ENCODE data around the gene SAMD15.
"Not testable (repeated sequence)": the region's sequence is repeated elsewhere in the genome, so short reads cannot be mapped to it uniquely, and the experiment has no call there.

SAMD15 gene

GRCh38 chr14:77376771-77377501 lies at the start of gene SAMD15, which contains the start of gene TMED8:
Gene SAMD15 (plus strand): TSS chr14:77377379. CDS start chr14:77377419, 40 bp downstream.
Gene TMED8 (minus strand): TSS chr14:77377094. CDS start chr14:77377053, 41 bp downstream.
- H3K27me3 ChIP-seq (ENCODE audit: insufficient read depth, low read length) = no peaks in the 10 kb centered on the region
- no peaks in the 10 kb centered on the region for H3K9me3 ChIP-seq (ENCODE audit: low read length)
- H3K4me3 ChIP-seq (ENCODE audit: low read length) = peak within 1 kb of the TSS; percentile 91
- H2AFZ ChIP-seq (ENCODE audit: low read depth, low read length) = peak within 1 kb of the TSS; percentile 93
- H3K36me3 ChIP-seq (ENCODE audit: insufficient read depth, low read length) = no peaks in the 10 kb centered on the region
- H3K4me1 ChIP-seq (ENCODE audit: insufficient read depth, low read length) = peaks cover 25% of the 10 kb centered on the region

- Histone ChIP-seq H2AFZ (ENCODE audit: low read depth, low read length) (no peak overlapping the region), H3K36me3 (ENCODE audit: insufficient read depth, low read length) (no peaks in the 10 kb centered on the region), H3K4me1 (ENCODE audit: insufficient read depth, low read length) (no peaks in the 10 kb centered on the region), H3K4me3 (ENCODE audit: low read length) (no peak overlapping the region), H3K27me3 (ENCODE audit: insufficient read depth, low read length) (no peaks in the 10 kb centered on the region), H3K9me3 (ENCODE audit: low read length) (no peaks in the 10 kb centered on the region)
These were observed 47.3 kb upstream of the SAMD15 start for GRCh38 chr14:77329872-77330271.

DNA sequence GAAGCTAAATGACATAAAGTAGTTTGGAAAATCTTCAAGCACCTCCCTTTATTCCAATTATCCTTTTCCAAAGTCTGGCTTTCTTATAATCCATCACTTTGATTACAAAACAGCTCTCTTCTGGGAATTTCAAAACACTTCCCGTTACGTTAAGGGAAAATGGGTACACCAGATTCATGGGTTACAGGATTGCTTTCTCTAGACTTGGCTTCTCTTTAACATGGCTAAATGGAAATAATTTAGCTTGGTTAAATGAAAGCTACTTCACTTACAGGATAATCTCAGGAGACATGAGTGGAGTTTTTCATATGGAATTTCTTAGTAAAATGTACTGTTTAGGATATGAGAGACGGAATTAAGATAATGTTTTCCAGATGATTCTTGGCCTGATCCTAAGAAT lies 41.6 kb upstream of the SAMD15 start:
- no peaks in the 10 kb centered on the region for H3K27me3 ChIP-seq (ENCODE audit: insufficient read depth, low read length)
- H2AFZ ChIP-seq (ENCODE audit: low read depth, low read length) = no peak overlapping the region
- peaks cover 19% of the 10 kb centered on the region for H3K36me3 ChIP-seq (ENCODE audit: insufficient read depth, low read length)
- H3K4me3 ChIP-seq (ENCODE audit: low read length) = no peak overlapping the region
- no peaks in the 10 kb centered on the region for H3K4me1 ChIP-seq (ENCODE audit: insufficient read depth, low read length)
- H3K9me3 ChIP-seq (ENCODE audit: low read length) = no peaks in the 10 kb centered on the region

DNA sequence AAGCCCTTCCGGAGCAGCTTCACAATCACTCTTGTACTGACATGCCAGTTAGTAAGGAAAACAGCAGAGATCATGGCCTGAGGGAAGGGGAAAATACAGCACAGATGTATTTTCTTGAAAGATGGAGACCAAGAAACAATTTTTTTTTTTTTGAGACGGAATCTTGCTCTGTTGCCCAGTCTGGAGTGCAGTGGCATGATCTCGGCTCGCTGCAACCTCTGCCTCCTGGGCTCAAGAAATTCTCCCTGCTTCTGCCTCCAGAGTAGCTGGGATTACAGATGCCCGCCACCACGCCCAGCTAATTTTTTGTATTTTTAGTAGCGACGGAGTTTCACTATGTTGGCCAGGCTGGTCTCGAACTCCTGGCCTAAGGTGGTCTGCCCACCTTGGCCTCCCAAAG lies 39.9 kb upstream of the SAMD15 start:
- not testable (repeated sequence) for H2AFZ ChIP-seq (ENCODE audit: low read depth, low read length); H3K4me3 ChIP-seq (ENCODE audit: low read length)

DNA sequence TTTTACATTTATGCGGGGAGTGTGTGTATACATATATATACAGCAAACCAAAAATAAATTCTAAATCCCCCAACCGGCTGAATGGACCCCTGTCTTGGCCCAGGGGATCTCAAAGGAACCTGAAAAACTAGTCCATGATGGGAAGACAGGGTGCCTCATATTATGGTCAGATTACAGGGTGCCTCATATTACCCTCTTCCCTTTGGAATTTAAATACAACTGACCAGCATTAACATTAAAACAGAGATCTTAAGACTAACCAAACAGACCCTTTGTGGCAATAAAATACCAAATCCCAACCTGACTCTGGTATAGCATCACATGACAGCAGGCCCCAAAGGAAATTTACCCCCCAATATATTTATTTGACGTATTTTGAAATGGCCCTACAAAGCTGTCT lies 39.3 kb upstream of the SAMD15 start:
- Histone ChIP-seq H3K27me3 (ENCODE audit: insufficient read depth, low read length) (no peaks in the 10 kb centered on the region), H2AFZ (ENCODE audit: low read depth, low read length) (no peak overlapping the region)

More for the DNA sequence above, 39.9 kb upstream of the SAMD15 start:
- not testable (repeated sequence) for H3K27me3 ChIP-seq (ENCODE audit: insufficient read depth, low read length); H3K9me3 ChIP-seq (ENCODE audit: low read length); H3K4me1 ChIP-seq (ENCODE audit: insufficient read depth, low read length)
- H3K36me3 ChIP-seq (ENCODE audit: insufficient read depth, low read length) = peaks cover 36% of the 10 kb centered on the region

GRCh38 chr14:77338302-77338701 lies 38.9 kb upstream of the SAMD15 start:
- Histone ChIP-seq H2AFZ (ENCODE audit: low read depth, low read length) (no peak overlapping the region), H3K36me3 (ENCODE audit: insufficient read depth, low read length) (peaks cover 46% of the 10 kb centered on the region), H3K4me1 (ENCODE audit: insufficient read depth, low read length) (no peaks in the 10 kb centered on the region), H3K9me3 (ENCODE audit: low read length) (no peaks in the 10 kb centered on the region), H3K27me3 (ENCODE audit: insufficient read depth, low read length) (no peaks in the 10 kb centered on the region), H3K4me3 (ENCODE audit: low read length) (no peak overlapping the region)

More for the DNA sequence above, 39.3 kb upstream of the SAMD15 start:
- no peaks in the 10 kb centered on the region for H3K4me1 ChIP-seq (ENCODE audit: insufficient read depth, low read length)
- no peak overlapping the region for H3K4me3 ChIP-seq (ENCODE audit: low read length)
- H3K9me3 ChIP-seq (ENCODE audit: low read length) = no peaks in the 10 kb centered on the region
- H3K36me3 ChIP-seq (ENCODE audit: insufficient read depth, low read length) = peaks cover 42% of the 10 kb centered on the region

- Histone ChIP-seq H3K27me3 (ENCODE audit: insufficient read depth, low read length) (no peaks in the 10 kb centered on the region), H3K36me3 (ENCODE audit: insufficient read depth, low read length) (peaks cover 54% of the 10 kb centered on the region), H3K4me3 (ENCODE audit: low read length) (no peak overlapping the region)
These were observed 37.8 kb upstream of the SAMD15 start for GRCh38 chr14:77339407-77339806.

DNA sequence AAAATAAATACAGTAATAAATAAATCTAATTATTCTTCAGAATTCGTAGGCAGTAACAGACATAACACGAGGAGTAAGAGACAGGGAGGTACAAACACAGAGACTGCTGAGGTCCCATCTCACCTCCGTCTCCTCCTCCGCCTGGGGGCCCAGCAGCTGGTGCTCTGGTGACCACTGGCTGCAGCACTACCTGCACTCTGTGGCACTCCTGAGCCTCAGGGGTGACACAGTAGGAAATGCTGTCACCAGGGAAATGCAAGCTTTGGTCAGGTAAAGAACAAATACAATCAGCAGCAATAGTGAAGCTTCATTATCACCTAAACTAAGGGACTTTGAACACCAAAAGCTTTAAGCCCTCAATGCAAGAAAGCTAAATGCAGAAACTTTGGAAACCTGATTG lies 36.8 kb upstream of the SAMD15 start:
- no peak overlapping the region for H3K4me3 ChIP-seq (ENCODE audit: low read length)
- no peaks in the 10 kb centered on the region for H3K27me3 ChIP-seq (ENCODE audit: insufficient read depth, low read length)
- H3K4me1 ChIP-seq (ENCODE audit: insufficient read depth, low read length) = no peaks in the 10 kb centered on the region
- H2AFZ ChIP-seq (ENCODE audit: low read depth, low read length) = no peak overlapping the region
- H3K36me3 ChIP-seq (ENCODE audit: insufficient read depth, low read length) = peaks cover 54% of the 10 kb centered on the region
- no peaks in the 10 kb centered on the region for H3K9me3 ChIP-seq (ENCODE audit: low read length)

More at GRCh38 chr14:77339407-77339806, 37.8 kb upstream of the SAMD15 start:
- Histone ChIP-seq H3K9me3 (ENCODE audit: low read length) (no peaks in the 10 kb centered on the region), H3K4me1 (ENCODE audit: insufficient read depth, low read length) (no peaks in the 10 kb centered on the region), H2AFZ (ENCODE audit: low read depth, low read length) (no peak overlapping the region)

GRCh38 chr14:77342726-77343397 lies 34.3 kb upstream of the SAMD15 start:
- Histone ChIP-seq H3K9me3 (ENCODE audit: low read length) (no peaks in the 10 kb centered on the region), H3K4me1 (ENCODE audit: insufficient read depth, low read length) (no peaks in the 10 kb centered on the region), H3K36me3 (ENCODE audit: insufficient read depth, low read length) (peaks cover 54% of the 10 kb centered on the region), H3K4me3 (ENCODE audit: low read length) (no peak overlapping the region), H2AFZ (ENCODE audit: low read depth, low read length) (no peak overlapping the region), H3K27me3 (ENCODE audit: insufficient read depth, low read length) (no peaks in the 10 kb centered on the region)

- H3K4me3 ChIP-seq (ENCODE audit: low read length) = no peak overlapping the region
- no peaks in the 10 kb centered on the region for H3K9me3 ChIP-seq (ENCODE audit: low read length)
- no peak overlapping the region for H2AFZ ChIP-seq (ENCODE audit: low read depth, low read length)
- H3K36me3 ChIP-seq (ENCODE audit: insufficient read depth, low read length) = peaks cover 50% of the 10 kb centered on the region
- no peaks in the 10 kb centered on the region for H3K4me1 ChIP-seq (ENCODE audit: insufficient read depth, low read length)
- H3K27me3 ChIP-seq (ENCODE audit: insufficient read depth, low read length) = no peaks in the 10 kb centered on the region
These were observed 33.5 kb upstream of the SAMD15 start for GRCh38 chr14:77343662-77344061.

GRCh38 chr14:77344377-77344996 lies 32.7 kb upstream of the SAMD15 start:
- no peaks in the 10 kb centered on the region for H3K4me1 ChIP-seq (ENCODE audit: insufficient read depth, low read length)
- no peak overlapping the region for H2AFZ ChIP-seq (ENCODE audit: low read depth, low read length)
- H3K27me3 ChIP-seq (ENCODE audit: insufficient read depth, low read length) = no peaks in the 10 kb centered on the region
- no peaks in the 10 kb centered on the region for H3K9me3 ChIP-seq (ENCODE audit: low read length)
- H3K4me3 ChIP-seq (ENCODE audit: low read length) = no peak overlapping the region
- peaks cover 46% of the 10 kb centered on the region for H3K36me3 ChIP-seq (ENCODE audit: insufficient read depth, low read length)

DNA sequence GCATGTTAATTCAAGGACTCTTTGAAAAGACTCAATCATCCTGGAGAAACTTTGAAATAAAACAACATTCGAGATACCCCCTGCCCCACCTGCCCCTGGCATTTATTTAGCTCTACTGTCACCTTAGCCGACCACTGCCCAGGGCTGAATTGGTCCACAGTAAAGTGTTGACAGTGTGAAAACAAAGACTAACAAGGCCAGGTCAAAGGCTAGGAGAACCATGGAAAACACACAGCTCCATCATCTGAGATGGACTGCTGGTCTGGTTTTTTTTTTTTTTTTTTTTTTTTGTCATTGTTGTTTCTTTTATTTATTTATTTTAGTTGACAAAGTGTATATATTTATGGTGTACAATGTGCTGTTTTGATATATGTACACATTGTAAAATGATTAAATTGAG lies 30.7 kb upstream of the SAMD15 start:
- peaks cover 38% of the 10 kb centered on the region for H3K36me3 ChIP-seq (ENCODE audit: insufficient read depth, low read length)
- H2AFZ ChIP-seq (ENCODE audit: low read depth, low read length) = no peak overlapping the region
- H3K27me3 ChIP-seq (ENCODE audit: insufficient read depth, low read length) = no peaks in the 10 kb centered on the region
- H3K9me3 ChIP-seq (ENCODE audit: low read length) = no peaks in the 10 kb centered on the region
- no peak overlapping the region for H3K4me3 ChIP-seq (ENCODE audit: low read length)
- no peaks in the 10 kb centered on the region for H3K4me1 ChIP-seq (ENCODE audit: insufficient read depth, low read length)

DNA sequence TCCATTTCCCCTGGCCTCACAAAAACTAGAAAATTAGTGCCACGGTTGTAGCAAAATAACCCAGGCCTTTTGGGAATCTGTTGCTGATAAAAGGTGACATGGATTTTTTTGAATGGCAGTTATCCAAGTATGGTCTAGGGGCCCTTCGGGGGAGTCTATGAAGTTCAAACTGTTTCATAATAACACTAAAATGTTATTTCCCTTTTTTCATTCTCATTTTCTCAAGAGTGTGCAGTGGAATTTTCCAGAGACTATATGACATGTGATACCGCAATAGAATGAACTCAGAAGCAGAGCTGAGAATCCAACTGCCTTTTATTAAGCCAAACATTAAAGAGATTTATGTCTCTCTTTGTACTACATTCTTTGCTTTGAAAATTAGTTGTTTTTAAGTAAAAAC lies 29.4 kb upstream of the SAMD15 start:
- H3K4me1 ChIP-seq (ENCODE audit: insufficient read depth, low read length) = no peaks in the 10 kb centered on the region
- no peaks in the 10 kb centered on the region for H3K9me3 ChIP-seq (ENCODE audit: low read length)
- H3K4me3 ChIP-seq (ENCODE audit: low read length) = no peak overlapping the region
- no peak overlapping the region for H2AFZ ChIP-seq (ENCODE audit: low read depth, low read length)
- H3K36me3 ChIP-seq (ENCODE audit: insufficient read depth, low read length) = peaks cover 26% of the 10 kb centered on the region
- H3K27me3 ChIP-seq (ENCODE audit: insufficient read depth, low read length) = no peaks in the 10 kb centered on the region
